ENCODE measurements around the gene BCL10. TPM values are rescaled to one million over a fixed set of nuclear protein-coding genes. Genes with fewer than 3 reads are reported as not detected.

BCL10 gene
- total RNA-seq, 4 donors from 2014 or later = 14.9 to 24.0 (median 19.5) TPM

- TF ChIP-seq, protein P1, sequence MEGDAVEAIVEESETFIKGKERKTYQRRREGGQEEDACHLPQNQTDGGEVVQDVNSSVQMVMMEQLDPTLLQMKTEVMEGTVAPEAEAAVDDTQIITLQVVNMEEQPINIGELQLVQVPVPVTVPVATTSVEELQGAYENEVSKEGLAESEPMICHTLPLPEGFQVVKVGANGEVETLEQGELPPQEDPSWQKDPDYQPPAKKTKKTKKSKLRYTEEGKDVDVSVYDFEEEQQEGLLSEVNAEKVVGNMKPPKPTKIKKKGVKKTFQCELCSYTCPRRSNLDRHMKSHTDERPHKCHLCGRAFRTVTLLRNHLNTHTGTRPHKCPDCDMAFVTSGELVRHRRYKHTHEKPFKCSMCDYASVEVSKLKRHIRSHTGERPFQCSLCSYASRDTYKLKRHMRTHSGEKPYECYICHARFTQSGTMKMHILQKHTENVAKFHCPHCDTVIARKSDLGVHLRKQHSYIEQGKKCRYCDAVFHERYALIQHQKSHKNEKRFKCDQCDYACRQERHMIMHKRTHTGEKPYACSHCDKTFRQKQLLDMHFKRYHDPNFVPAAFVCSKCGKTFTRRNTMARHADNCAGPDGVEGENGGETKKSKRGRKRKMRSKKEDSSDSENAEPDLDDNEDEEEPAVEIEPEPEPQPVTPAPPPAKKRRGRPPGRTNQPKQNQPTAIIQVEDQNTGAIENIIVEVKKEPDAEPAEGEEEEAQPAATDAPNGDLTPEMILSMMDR (IDR thresholded peaks at IDR 0.05; ENCODE audit: low read depth) = no peak
Measured at GRCh38 chr1:85297855-85298629, 21.6 kb upstream of the BCL10 start.

DNA sequence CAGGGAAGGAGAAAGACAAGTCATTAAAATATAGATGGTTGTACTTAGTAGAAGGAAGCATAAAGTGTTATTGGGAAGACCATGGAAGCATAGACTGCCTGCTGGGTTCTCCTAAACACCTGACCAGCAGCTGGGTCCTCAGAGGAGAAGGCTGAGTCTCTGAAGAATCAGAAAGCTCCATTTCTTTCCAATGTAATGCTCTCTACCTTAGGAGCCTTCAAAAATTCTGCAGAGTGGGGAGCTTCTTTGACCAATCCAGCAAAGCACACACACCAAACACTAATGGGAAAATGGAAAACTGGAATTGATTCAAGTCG, 21.1 kb upstream of the BCL10 start:
- TF ChIP-seq, protein P1 (IDR thresholded peaks at IDR 0.05; ENCODE audit: low read depth) = no peak

GRCh38 chr1:85296980-85297379, 20.5 kb upstream of the BCL10 start:
- TF ChIP-seq, protein P1 (IDR thresholded peaks at IDR 0.05; ENCODE audit: low read depth) = no peak

DNA sequence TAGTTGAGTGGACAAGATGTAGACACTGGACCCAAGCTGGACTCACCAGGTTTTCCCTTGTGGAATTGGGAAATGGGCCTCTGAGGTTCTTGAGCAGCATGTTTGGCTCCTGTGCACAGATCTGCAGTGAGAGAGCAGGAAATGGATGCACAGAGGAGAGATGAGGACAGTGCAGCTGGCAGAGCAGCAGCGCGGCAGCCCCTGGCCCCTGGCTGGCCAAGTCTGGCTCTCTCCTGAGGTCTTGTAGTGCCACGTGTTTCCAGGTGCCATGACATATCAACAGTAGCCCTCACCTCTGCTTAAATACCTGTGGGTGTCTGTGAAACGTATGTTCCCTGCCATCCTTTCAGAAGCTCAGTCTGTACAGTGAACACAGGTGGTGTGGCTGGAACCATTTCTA, 19.2 kb upstream of the BCL10 start:
- TF ChIP-seq, protein P1 (IDR thresholded peaks at IDR 0.05; ENCODE audit: low read depth) = no peak

DNA sequence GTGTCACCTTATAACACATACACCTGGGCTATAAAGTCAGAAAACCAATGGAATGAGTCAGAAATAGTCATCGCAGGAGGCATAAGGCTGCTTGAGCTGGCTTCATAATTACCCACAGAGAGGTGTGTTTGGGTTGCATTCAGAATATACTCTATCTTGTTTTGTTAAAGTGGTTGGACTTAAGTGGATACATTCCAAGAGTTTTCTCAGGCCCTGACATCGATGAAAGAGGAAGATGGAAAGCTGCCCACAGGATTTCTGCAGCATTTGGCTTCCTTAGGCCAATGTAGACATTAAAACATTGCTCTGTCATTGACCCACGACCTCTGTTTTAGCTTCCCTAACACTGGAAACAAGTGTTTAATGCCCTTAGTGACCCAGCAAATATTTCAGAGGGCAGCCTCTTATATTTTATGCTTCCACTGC, 18.6 kb upstream of the BCL10 start:
- TF ChIP-seq, protein P1 (IDR thresholded peaks at IDR 0.05; ENCODE audit: low read depth) = no peak

GRCh38 chr1:85290826-85291225, 14.4 kb upstream of the BCL10 start:
- TF ChIP-seq, protein P1 (IDR thresholded peaks at IDR 0.05; ENCODE audit: low read depth) = no peak

DNA sequence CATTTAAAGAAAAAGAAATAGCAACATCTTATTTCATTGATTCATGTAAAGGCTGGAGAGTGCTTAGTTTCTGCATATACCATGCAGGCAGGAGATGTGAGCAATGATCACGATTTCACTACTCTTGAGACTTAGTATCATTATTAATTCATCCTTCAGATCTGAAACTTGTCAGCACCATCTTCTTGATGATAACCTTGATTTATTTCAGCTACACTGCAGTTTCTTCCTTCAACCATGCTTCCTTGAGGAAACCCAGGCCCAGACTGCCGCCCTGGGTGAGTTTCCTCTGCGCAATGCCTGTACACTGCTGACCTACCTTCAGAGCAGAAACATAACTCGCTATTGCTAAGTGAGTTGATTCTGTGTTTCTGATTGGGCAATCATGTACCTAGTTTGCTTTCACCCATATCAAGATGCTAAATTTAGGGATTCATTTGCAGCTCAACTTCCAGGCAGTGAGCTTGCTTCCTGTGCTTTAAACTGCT, 13.5 kb upstream of the BCL10 start:
- TF ChIP-seq, protein P1 (IDR thresholded peaks at IDR 0.05; ENCODE audit: low read depth) = no peak

Data from subcutaneous adipose tissue (tissue), 4 donors.